ENCODE data around the gene TPRX1.
A peak's percentile ranks its signal among the peaks of the same experiment; 100 is the strongest.

The TPRX1 gene

GRCh38 chr19:47752440-47753211 is 51.7 kb downstream of the TPRX1 start:
- TF ChIP-seq PAX5 (IDR thresholded peaks at IDR 0.05; ENCODE audit: insufficient read depth, low read length, severe bottlenecking), result no peak
- TF ChIP-seq POLR2AphosphoS5 (IDR thresholded peaks at IDR 0.05; ENCODE audit: low read depth, low read length), result 0 out of 2 replicates have a peak, but pooled peaks have one; percentile 5
- FAIRE-seq (no peak), DNase-seq (ENCODE audit: insufficient read length, low spot score) (no peak)
